Endothelial cell of umbilical vein (primary cell): Measurements from ENCODE around the gene SELENOV. TPM values are rescaled to one million over a fixed set of nuclear protein-coding genes. Genes with fewer than 3 reads are reported as not detected.

Experiments
- BruUV-seq: library from RNA; stranded (reverse); fragments of 400-500 nt; replicated peaks from 2 replicates; lab custom pipeline; 2021; lab: Mats Ljungman, UMichigan
- CTCF ChIA-PET: fragments of 300-600, 350-600 bp; sonication (Branson Sonifier 250); formaldehyde crosslinking; loops from one replicate; lab custom pipeline; 2021; ENCODE audit warnings: antibody characterized with exemption, inconsistent platforms; lab: Charles Lee
- POLR2A ChIA-PET: fragments of 300-600, 350-600 bp; sonication (Branson Sonifier 250); formaldehyde crosslinking; loops from one replicate; lab custom pipeline; 2021; ENCODE audit warnings: antibody characterized with exemption, inconsistent platforms; lab: Charles Lee
- DNase-seq: peaks from one replicate; pipeline ENCODE4 v3.0.0-alpha.2; 2011; ENCODE audit warnings: low read depth, low spot score
- FAIRE-seq: peaks from 2 replicates; lab custom pipeline; 2011; peaks lifted over from hg19 to GRCh38; lab: Jason Lieb, UNC
- H2AFZ ChIP-seq: 2 replicates; pipeline ENCODE4 v1.6.0; 2012; ENCODE audit warnings: low read depth, low read length, control low read depth, inconsistent platforms
- H3K27ac ChIP-seq: 2 replicates; pipeline ENCODE4 v1.5.1; 2011; ENCODE audit warnings: low read depth, mild to moderate bottlenecking, control low read depth, low read length, moderate library complexity; ENCODE audit not compliant: insufficient read depth
- H3K27me3 ChIP-seq, 2 experiments: 2 replicates each; pipeline versions ENCODE4 v1.6.0 to v1.6.1; 2011; ENCODE audit warnings: low read length in 2 of 2, mixed read lengths in 1 of 2; ENCODE audit not compliant: control insufficient read depth in 2 of 2, insufficient read depth in 2 of 2
- H3K36me3 ChIP-seq, 2 experiments: 2 replicates in 1 of 2; 3 replicates in 1 of 2; pipeline ENCODE4 v1.5.1; 2011; ENCODE audit warnings: low read length in 2 of 2, mild to moderate bottlenecking in 1 of 2, moderate library complexity in 1 of 2; ENCODE audit not compliant: control insufficient read depth in 2 of 2, insufficient read depth in 2 of 2; ENCODE audit errors: extremely low read depth in 1 of 2
- H3K4me1 ChIP-seq: 3 replicates; pipeline ENCODE4 v1.5.1; 2011; ENCODE audit warnings: mild to moderate bottlenecking, low read length; ENCODE audit not compliant: control insufficient read depth, insufficient read depth; ENCODE audit errors: extremely low read depth
- H3K4me2 ChIP-seq: 2 replicates; pipeline ENCODE4 v1.6.1; 2011; ENCODE audit warnings: low read length, control low read depth, mixed read lengths; ENCODE audit not compliant: insufficient read depth
- H3K4me3 ChIP-seq, 3 experiments: fragments of 200-600 bp in 1 of 3; sonication (generic), shearing (Covaris generic) in 1 of 3; replicated peaks in 1 of 3; 2 replicates each; pipeline ENCODE4 v1.5.1; 2011 to 2016; ENCODE audit warnings: control low read depth in 3 of 3, low read length in 3 of 3, mild to moderate bottlenecking in 2 of 3, inconsistent platforms in 1 of 3, low read depth in 1 of 3, moderate library complexity in 1 of 3; ENCODE audit not compliant: insufficient read depth in 1 of 3
- H3K79me2 ChIP-seq: 2 replicates; pipeline ENCODE4 v1.6.0; 2012; ENCODE audit warnings: low read length, inconsistent platforms; ENCODE audit not compliant: control insufficient read depth, insufficient read depth
- H3K9ac ChIP-seq: replicated peaks from 2 replicates; pipeline ENCODE3; 2011; ENCODE audit warnings: low read length, control low read depth; ENCODE audit not compliant: insufficient read depth; ENCODE audit errors: extremely low read depth
- H3K9me1 ChIP-seq: replicated peaks from 3 replicates; pipeline ENCODE4 v1.6.0; 2011; ENCODE audit warnings: mild to moderate bottlenecking, low read length; ENCODE audit not compliant: control insufficient read depth, insufficient read depth; ENCODE audit errors: extremely low read depth
- H3K9me3 ChIP-seq: replicated peaks from 2 replicates; pipeline ENCODE4 v1.5.1; 2012; ENCODE audit warnings: low read length, inconsistent platforms; ENCODE audit not compliant: control insufficient read depth, insufficient read depth
- H4K20me1 ChIP-seq: replicated peaks from 2 replicates; pipeline ENCODE3; 2011; ENCODE audit warnings: mild to moderate bottlenecking, low read length; ENCODE audit not compliant: control insufficient read depth, insufficient read depth; ENCODE audit errors: extremely low read depth
- FOS ChIP-seq: IDR thresholded peaks from 2 replicates; pipeline ENCODE4 v1.6.1; 2011; ENCODE audit warnings: mild to moderate bottlenecking, low read length, moderate library complexity, borderline replicate concordance; ENCODE audit not compliant: insufficient read depth
- MYC ChIP-seq: IDR thresholded peaks from one replicate; pipeline ENCODE4 v1.6.1; 2011; ENCODE audit warnings: mild to moderate bottlenecking, low read depth, low read length
- dilution Hi-C: fragments of 300-500 bp; cut with MboI; formaldehyde crosslinking; loops from one replicate; pipeline ENCODE4 v1.15.0; 2019; ENCODE audit warnings: low sequenced_read_pairs; ENCODE audit not compliant: extremely low pct_ligation_motif_present
- intact Hi-C: fragments of 100-400 bp; cut with micrococcal nuclease; formaldehyde crosslinking; loops from one replicate; pipeline ENCODE4 v1.10.0; 2022
- polyA plus RNA-seq, 4 experiments: library from polyadenylated mRNA; depleted of rRNA in 3 of 4; stranded (reverse) in 3 of 4; unstranded in 1 of 4; fragments of >200 nt; gene quantifications; 2 replicates each; pipeline versions ENCODE4 v1.2.1 to v1.2.3, GENCODE V29; 2011 to 2012; ENCODE audit warnings: missing spikeins in 1 of 4
- total RNA-seq: library from RNA; stranded (reverse); gene quantifications from 2 replicates; pipeline ENCODE4 v1.2.3, GENCODE V29; 2021
- TF ChIP-seq, protein P1 (sequence below): IDR thresholded peaks from 2 replicates; pipeline ENCODE4 v1.6.1; 2011; ENCODE audit not compliant: insufficient read depth, insufficient read length
- TF ChIP-seq, protein P2 (sequence below), 2 donors: IDR thresholded peaks; 1 replicate in 1 of 2; 2 replicates in 1 of 2; pipeline ENCODE4 v1.5.1; 2011; ENCODE audit warnings: low read length in 2 of 2, mild to moderate bottlenecking in 2 of 2, moderate library complexity in 2 of 2, control low read depth in 1 of 2, inconsistent platforms in 1 of 2, low read depth in 1 of 2; ENCODE audit not compliant: insufficient read depth in 1 of 2; ENCODE audit errors: extremely low read depth in 1 of 2

Gene SELENOV
- total and polyA plus RNA-seq, 2 donors (not counting 3 experiments of a cell fraction or from before 2014, with no cell fraction given): not detected

DNA sequence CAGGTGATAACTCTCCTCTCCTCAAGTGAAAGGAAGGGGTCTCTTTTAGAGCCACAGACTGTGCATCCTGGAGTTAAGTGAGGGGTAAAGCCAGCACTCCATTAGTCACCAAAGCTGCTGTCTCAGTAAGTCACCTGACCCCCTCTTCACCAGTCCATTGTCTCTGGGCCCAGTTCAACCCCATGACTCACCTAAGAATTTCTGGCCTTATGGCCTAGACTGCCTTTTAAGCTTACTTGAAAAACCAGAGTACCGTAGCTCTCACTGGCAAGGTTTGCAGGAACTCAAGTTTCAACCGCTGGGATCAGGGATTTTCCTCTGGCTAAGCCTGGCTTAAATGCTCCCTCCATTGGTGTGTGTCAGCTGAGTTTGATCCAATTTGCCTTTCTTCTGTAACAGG is 48.5 kb downstream of the SELENOV start:
- no peak overlapping the region for H3K4me3 ChIP-seq
- no peak overlapping the region for H2AFZ ChIP-seq
- no peaks in the 10 kb centered on the region for H3K9me3 ChIP-seq
- no peak overlapping the region for H3K4me2 ChIP-seq
- intact Hi-C loops (no loop called here), dilution Hi-C loops (loop anchor here (10.0 kb wide), 1 partner anchor 111 kb away; no protein-coding TSS in a partner anchor)
- H4K20me1 ChIP-seq: no peaks in the 10 kb centered on the region
- H3K9ac ChIP-seq: no peak overlapping the region
- TF ChIP-seq MYC: no peak
- no peaks in the 10 kb centered on the region for H3K4me1 ChIP-seq
- DNase-seq (no peak), FAIRE-seq (no peak)
- no peaks in the 10 kb centered on the region for H3K9me1 ChIP-seq
- CTCF ChIA-PET: no interaction called here
- POLR2A ChIA-PET: no interaction called here
- H3K79me2 ChIP-seq: no peaks in the 10 kb centered on the region
- H3K36me3 ChIP-seq: no peaks in the 10 kb centered on the region
- H3K27ac ChIP-seq: no peak overlapping the region
- no TSS peak for BruUV-seq
- H3K27me3 ChIP-seq: peaks cover 0 to 3% of the 10 kb centered on the region in 2 experiments

DNA sequence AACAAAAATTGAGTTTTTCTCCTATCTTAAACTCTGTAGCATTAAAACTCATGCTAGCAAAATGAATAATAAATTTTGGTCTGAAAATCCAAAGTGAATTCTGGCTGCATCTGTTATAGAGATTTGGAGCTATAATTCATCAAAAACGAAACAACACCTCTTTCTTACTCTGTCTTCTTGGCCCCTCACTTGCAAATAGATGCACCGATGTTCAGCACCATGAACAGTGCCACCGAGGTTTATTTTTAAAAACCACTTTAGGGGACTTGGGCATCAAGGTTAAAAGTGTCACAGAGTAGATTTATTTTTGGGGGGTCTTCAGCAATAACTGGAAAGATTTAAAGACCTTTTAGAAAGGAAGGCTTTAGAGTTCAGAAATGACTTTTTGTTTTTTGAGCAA is 51.1 kb downstream of the SELENOV start:
- ChIA-PET POLR2A (no interaction called here), CTCF (no interaction called here)
- no peak overlapping the region for H3K4me3 ChIP-seq
- no peak overlapping the region for H3K27ac ChIP-seq
- H3K36me3 ChIP-seq: no peaks in the 10 kb centered on the region
- H3K27me3 ChIP-seq: no peaks in the 10 kb centered on the region
- FAIRE-seq: no peak
- no peak overlapping the region for H3K9ac ChIP-seq
- no peaks in the 10 kb centered on the region for H4K20me1 ChIP-seq
- DNase-seq: no peak
- intact Hi-C loops: no loop called here
- H3K4me2 ChIP-seq: no peak overlapping the region
- H3K4me1 ChIP-seq: no peaks in the 10 kb centered on the region
- H3K9me3 ChIP-seq: no peaks in the 10 kb centered on the region
- no peak overlapping the region for H2AFZ ChIP-seq
- H3K79me2 ChIP-seq: no peaks in the 10 kb centered on the region
- TF ChIP-seq FOS: no peak
- TF ChIP-seq, protein P1, sequence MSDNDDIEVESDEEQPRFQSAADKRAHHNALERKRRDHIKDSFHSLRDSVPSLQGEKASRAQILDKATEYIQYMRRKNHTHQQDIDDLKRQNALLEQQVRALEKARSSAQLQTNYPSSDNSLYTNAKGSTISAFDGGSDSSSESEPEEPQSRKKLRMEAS: no peak
- TF ChIP-seq, protein P2, sequence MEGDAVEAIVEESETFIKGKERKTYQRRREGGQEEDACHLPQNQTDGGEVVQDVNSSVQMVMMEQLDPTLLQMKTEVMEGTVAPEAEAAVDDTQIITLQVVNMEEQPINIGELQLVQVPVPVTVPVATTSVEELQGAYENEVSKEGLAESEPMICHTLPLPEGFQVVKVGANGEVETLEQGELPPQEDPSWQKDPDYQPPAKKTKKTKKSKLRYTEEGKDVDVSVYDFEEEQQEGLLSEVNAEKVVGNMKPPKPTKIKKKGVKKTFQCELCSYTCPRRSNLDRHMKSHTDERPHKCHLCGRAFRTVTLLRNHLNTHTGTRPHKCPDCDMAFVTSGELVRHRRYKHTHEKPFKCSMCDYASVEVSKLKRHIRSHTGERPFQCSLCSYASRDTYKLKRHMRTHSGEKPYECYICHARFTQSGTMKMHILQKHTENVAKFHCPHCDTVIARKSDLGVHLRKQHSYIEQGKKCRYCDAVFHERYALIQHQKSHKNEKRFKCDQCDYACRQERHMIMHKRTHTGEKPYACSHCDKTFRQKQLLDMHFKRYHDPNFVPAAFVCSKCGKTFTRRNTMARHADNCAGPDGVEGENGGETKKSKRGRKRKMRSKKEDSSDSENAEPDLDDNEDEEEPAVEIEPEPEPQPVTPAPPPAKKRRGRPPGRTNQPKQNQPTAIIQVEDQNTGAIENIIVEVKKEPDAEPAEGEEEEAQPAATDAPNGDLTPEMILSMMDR (IDR thresholded peaks at IDR 0.05; ENCODE audit: extremely low read depth in 1 of 2, insufficient read depth in 1 of 2, low read depth in 1 of 2, low read length in 2 of 2): no peak
- no peak for TF ChIP-seq MYC
- dilution Hi-C loops: loop anchor here (10.0 kb wide), 1 partner anchor 109 kb away; no protein-coding TSS in a partner anchor
- BruUV-seq: no TSS peak
- no peaks in the 10 kb centered on the region for H3K9me1 ChIP-seq
